Activated T-cell treated with anti-CD3 and anti-CD28 coated beads, Interleukin-2, amount 50 U/mL, for 72 hours (primary cell): ENCODE measurements around the gene ATP8B4. TPM values are rescaled to one million over a fixed set of nuclear protein-coding genes. Genes with fewer than 3 reads are reported as not detected.
"Not testable (repeated sequence)": the region's sequence is repeated elsewhere in the genome, so short reads cannot be mapped to it uniquely, and the experiment has no call there.

Experiments used
- ATAC-seq, 2 donors: fragments of 150-1000 bp; cut with Tn5 transposase; replicated peaks in 1 of 2; 2 replicates each; pipeline ENCODE4 v1.10.0; 2021; ENCODE audit warnings: moderate library complexity in 2 of 2, mild to moderate bottlenecking in 1 of 2
- DNase-seq, 2 donors: peaks; one replicate each; pipeline ENCODE4 v3.0.0; 2021 to 2022; ENCODE audit warnings: mixed read lengths in 1 of 2
- H3K27ac Mint-ChIP-seq: one replicate; pipeline ENCODE4 v1.8.0; 2022; ENCODE audit warnings: mild to moderate bottlenecking, moderate library complexity, mixed read lengths
- H3K27me3 Mint-ChIP-seq: one replicate; pipeline ENCODE4 v1.8.0; 2022; ENCODE audit warnings: low read depth, mixed read lengths
- H3K36me3 Mint-ChIP-seq, 2 donors: one replicate each; pipeline ENCODE4 v1.8.0; 2022; ENCODE audit warnings: mixed read lengths in 2 of 2, mild to moderate bottlenecking in 1 of 2; ENCODE audit not compliant: insufficient read depth in 2 of 2
- H3K4me1 Mint-ChIP-seq: one replicate; pipeline ENCODE4 v1.8.0; 2022; ENCODE audit warnings: low read depth, mixed read lengths
- H3K4me3 Mint-ChIP-seq, 2 donors: one replicate each; pipeline ENCODE4 v1.8.0; 2022; ENCODE audit warnings: mild to moderate bottlenecking in 2 of 2, mixed read lengths in 2 of 2, moderate library complexity in 2 of 2
- H3K9me3 Mint-ChIP-seq, 2 donors: one replicate each; pipeline ENCODE4 v1.8.0; 2022; ENCODE audit warnings: mixed read lengths in 2 of 2
- total RNA-seq, 2 donors: library from RNA; stranded (reverse); gene quantifications; one replicate each; pipeline ENCODE4 v1.2.3, GENCODE V29; 2022

ATP8B4 gene, protein sequence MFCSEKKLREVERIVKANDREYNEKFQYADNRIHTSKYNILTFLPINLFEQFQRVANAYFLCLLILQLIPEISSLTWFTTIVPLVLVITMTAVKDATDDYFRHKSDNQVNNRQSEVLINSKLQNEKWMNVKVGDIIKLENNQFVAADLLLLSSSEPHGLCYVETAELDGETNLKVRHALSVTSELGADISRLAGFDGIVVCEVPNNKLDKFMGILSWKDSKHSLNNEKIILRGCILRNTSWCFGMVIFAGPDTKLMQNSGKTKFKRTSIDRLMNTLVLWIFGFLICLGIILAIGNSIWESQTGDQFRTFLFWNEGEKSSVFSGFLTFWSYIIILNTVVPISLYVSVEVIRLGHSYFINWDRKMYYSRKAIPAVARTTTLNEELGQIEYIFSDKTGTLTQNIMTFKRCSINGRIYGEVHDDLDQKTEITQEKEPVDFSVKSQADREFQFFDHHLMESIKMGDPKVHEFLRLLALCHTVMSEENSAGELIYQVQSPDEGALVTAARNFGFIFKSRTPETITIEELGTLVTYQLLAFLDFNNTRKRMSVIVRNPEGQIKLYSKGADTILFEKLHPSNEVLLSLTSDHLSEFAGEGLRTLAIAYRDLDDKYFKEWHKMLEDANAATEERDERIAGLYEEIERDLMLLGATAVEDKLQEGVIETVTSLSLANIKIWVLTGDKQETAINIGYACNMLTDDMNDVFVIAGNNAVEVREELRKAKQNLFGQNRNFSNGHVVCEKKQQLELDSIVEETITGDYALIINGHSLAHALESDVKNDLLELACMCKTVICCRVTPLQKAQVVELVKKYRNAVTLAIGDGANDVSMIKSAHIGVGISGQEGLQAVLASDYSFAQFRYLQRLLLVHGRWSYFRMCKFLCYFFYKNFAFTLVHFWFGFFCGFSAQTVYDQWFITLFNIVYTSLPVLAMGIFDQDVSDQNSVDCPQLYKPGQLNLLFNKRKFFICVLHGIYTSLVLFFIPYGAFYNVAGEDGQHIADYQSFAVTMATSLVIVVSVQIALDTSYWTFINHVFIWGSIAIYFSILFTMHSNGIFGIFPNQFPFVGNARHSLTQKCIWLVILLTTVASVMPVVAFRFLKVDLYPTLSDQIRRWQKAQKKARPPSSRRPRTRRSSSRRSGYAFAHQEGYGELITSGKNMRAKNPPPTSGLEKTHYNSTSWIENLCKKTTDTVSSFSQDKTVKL
- 10 to 100 TPM; 14.0 to 21.3 TPM for total RNA-seq

DNA sequence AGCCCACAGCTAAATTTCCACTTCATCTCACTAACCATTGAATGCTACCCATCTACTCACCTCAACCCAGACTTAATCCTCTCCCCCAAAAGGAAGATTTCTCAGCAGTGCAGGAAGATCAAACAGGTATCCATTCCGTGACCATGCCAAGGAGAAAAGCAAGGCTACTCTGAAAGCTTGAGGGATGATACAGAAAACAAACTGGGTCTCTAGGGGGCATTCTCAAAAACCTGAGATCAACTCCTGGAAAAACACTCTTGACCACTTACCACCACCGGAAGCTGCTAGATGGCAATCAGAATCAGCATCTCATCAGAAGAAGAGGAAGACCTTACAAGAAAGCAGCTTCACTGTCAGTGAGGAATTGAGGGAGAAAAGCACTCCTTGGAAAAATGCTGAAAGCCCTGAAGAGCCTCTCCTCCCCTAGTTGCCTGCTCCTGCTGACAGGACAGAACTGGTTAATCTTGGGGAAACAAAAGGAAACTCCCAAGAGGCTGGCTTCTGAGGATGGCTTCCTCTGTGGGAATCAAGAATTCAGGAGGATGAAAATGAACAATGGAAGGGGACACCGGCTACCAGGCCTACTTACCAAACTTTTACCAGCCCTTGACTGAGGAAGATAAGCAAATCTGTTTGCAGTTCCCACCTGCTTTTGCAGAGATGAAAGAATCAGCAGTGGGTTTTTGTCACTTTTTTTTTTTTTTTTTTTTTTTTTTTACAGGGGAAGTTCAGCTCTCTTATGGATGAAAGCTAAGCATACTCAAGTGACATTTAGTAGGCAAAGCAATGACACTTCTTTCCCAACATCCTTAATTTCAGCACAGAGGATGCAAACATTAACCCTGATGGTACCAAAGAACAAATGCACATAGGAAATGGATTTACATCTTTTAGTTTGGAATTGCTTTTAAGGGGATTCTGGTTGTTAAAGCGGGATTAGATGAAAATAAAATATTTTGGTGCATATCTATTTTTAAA lies at the start of gene ATP8B4:
Gene ATP8B4, minus strand, starts transcription at position 171 of the 978 bp plus-strand sequence. CDS start 12,267 bp downstream, outside the sequence.
- DNase-seq (peak in 1 of 2 donors; percentile 21), ATAC-seq (peak; percentile 36 to 59)
- Mint-ChIP-seq H3K27me3 (peaks cover 8% of the 10 kb centered on the region), H3K27ac (peak within 1 kb of the TSS; percentile 86), H3K4me1 (peaks cover 26% of the 10 kb centered on the region), H3K9me3 (peaks cover 2 to 7% of the 10 kb centered on the region in 2 donors), H3K36me3 (peaks cover 9 to 11% of the 10 kb centered on the region in 2 donors), H3K4me3 (peak within 1 kb of the TSS; percentile 69 to 81)

DNA sequence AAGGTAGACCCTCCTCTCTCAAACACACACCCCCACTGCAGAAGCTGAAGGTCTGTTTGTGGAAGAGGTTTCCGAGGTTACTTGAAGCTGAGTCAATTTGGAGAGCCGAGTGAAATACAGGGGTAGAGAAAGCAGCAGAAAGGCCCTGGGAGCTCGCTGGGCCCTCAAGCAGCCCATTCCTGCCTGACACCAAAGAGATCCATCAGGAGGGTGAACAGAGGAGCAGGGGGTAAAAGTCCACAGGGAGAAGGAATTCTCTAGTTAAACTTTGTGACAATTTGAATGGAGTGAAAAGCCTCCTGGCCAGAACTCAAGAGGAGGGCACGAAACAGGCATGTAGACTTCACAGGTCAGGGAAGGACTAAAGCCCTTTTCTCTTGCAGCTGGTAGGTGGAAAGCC lies 49.3 kb upstream of the ATP8B4 start:
- DNase-seq (no peak), ATAC-seq (no peak)
- peaks cover 14% of the 10 kb centered on the region for H3K4me1 Mint-ChIP-seq
- peaks cover 2 to 6% of the 10 kb centered on the region in 2 donors for H3K36me3 Mint-ChIP-seq
- H3K27me3 Mint-ChIP-seq, result peaks cover 33% of the 10 kb centered on the region
- H3K9me3 Mint-ChIP-seq, result peaks cover 0 to 3% of the 10 kb centered on the region in 2 donors
- no peak overlapping the region for H3K4me3 Mint-ChIP-seq
- H3K27ac Mint-ChIP-seq, result no peak overlapping the region

DNA sequence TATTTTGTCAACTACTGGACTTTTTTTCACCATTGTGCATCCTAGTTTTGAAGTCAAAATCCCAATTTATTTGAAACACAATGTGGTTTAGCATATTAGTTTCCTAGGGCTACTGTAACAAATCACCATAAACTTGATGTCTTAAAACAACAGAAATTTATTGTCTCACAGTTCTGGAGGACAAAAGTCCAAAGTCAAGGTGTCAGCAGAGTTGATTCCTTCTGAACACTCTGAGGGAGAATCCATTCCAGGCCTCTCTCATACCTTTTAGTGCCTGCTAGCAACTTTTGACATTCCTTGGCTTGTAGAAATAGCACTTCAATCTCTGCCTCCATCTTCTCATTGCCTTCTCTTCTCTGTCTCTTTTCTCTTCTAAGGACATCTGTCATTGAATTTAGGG lies 48.1 kb upstream of the ATP8B4 start:
- Mint-ChIP-seq H3K27ac (no peak overlapping the region), H3K4me1 (peaks cover 14% of the 10 kb centered on the region), H3K9me3 (peaks cover 3 to 5% of the 10 kb centered on the region in 2 donors), H3K36me3 (peaks cover 6 to 10% of the 10 kb centered on the region in 2 donors), H3K27me3 (peaks cover 42% of the 10 kb centered on the region), H3K4me3 (no peak overlapping the region)
- DNase-seq (no peak), ATAC-seq (no peak)

DNA sequence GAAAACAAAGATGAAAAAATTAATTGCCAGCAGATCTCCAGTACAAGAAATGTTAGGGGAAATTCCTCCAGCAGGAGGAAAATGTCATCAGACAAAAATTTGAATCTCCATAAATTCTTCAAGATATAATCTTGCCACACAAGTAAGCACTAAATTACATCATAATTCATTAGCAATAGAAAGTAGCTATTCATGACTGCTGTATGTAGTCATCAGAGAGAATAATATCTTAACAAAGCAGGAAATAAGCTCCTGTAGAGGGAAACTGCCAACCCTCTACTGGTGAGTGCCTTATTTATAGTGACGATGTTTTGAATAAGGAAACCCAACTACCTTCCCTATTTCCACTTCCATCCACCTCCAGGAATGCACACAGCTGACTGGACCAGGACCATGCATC lies 47.2 kb upstream of the ATP8B4 start:
- H3K9me3 Mint-ChIP-seq, result peaks cover 1 to 3% of the 10 kb centered on the region in 2 donors
- no peak for DNase-seq
- no peak overlapping the region for H3K27ac Mint-ChIP-seq
- no peak for ATAC-seq
- peaks cover 4% of the 10 kb centered on the region in 2 donors for H3K36me3 Mint-ChIP-seq
- H3K4me1 Mint-ChIP-seq, result peaks cover 14% of the 10 kb centered on the region
- no peak overlapping the region for H3K4me3 Mint-ChIP-seq
- H3K27me3 Mint-ChIP-seq, result peaks cover 48% of the 10 kb centered on the region

DNA sequence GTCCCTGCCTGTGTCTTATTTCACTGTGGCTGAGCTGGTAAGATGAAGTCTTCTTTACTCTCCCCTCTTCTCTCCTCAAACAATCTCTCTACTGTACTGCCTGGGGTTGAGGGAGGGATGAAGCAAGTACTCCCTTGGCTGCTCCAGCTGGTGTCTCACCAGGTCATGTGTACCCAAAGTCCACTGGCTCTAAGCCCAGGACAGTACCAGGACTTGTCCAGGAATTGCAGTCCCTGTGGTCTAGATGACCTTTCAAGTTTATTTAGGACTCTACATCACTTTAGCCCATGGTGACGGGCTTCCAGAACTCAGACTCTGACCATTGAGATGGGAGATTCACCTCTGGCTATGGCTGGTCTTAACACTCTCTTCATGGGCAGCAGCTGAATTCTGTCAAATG lies 45.4 kb upstream of the ATP8B4 start:
- no peak for ATAC-seq
- peaks cover 1 to 3% of the 10 kb centered on the region in 2 donors for H3K9me3 Mint-ChIP-seq
- no peak overlapping the region for H3K27ac Mint-ChIP-seq
- no peak for DNase-seq
- peaks cover 4% of the 10 kb centered on the region in 2 donors for H3K36me3 Mint-ChIP-seq
- peaks cover 41% of the 10 kb centered on the region for H3K27me3 Mint-ChIP-seq
- H3K4me1 Mint-ChIP-seq, result peaks cover 14% of the 10 kb centered on the region
- H3K4me3 Mint-ChIP-seq, result no peak overlapping the region

DNA sequence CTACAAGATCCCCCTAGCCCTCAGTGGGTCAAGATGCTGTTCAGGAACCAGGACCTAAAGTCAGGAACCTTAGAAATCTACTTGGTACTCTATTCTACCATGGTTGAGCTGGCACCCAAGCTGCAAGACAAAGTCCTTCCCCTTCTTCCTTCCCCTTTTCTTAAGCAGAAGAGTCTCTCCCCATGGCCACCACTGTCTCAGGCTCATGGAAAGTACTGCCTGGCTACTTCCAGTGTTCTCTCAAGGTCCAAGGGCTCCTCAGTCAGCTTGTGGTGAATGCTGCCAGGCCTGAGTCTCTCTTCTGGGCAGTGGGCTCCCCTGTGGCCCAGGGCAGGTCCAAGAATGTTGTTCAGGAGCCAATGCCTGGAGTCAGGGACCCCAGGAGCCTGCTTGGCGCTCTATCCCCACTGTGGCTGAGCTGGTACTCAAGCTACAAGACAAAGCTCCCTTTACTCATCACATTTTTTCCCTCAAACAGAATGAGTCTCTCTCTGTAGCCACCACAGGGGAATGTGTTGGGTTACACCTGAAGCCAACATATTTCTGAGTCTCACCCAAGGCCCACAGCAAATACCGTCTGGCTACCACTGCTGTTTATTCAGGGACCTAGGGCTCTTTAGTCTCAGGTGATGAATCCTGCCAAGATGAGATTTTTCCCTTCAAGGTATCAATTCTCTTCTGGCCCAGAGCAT lies 44.8 kb upstream of the ATP8B4 start:
- Mint-ChIP-seq H3K36me3 (peaks cover 4 to 10% of the 10 kb centered on the region in 2 donors), H3K4me1 (peaks cover 14% of the 10 kb centered on the region), H3K9me3 (peaks cover 3% of the 10 kb centered on the region in 2 donors), H3K4me3 (peak overlapping the region in 1 of 2 donors; percentile 16), H3K27ac (no peak overlapping the region), H3K27me3 (peaks cover 36% of the 10 kb centered on the region)
- DNase-seq (no peak), ATAC-seq (no peak)

DNA sequence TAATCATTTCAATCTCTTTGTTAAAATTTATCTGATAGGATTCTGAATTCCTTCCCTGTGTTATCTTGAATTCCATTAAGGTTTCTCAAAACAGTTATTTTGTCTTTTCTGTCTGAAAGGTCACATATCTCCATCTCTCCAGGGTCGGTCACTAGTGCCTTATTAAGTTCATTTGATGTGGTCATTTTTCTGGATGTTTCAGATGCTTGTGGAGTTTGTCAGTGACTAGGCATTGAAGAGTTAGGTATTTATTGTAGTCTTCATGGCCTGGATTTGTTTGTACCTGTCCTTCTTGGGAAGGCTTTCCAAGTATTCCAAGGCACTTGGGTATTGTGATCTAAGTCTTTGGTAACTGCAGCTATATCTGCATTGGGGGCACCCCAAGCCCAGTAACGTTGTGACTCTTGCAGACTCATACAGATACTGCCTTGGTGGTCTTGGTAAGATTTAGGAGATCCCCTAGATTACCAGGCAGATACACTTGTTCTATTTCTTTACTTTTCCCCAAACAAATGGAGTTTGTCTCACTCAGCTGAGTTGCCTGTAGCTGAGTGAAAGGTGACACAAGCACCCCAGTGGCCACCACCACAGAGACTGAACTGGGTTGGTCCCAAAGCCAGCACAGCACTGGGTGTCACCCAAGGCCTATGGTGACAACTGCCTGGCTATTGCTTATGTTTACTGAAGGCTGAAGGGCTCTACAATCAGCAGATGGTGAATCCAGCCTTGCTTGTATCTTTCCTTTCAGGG lies 44.1 kb upstream of the ATP8B4 start:
- ATAC-seq (peak; percentile 93 to 94), DNase-seq (peak; percentile 26 to 27)
- Mint-ChIP-seq H3K4me3 (no peak overlapping the region), H3K4me1 (peaks cover 14% of the 10 kb centered on the region), H3K9me3 (peaks cover 3% of the 10 kb centered on the region in 2 donors), H3K36me3 (peaks cover 4 to 10% of the 10 kb centered on the region in 2 donors), H3K27me3 (peaks cover 36% of the 10 kb centered on the region), H3K27ac (no peak overlapping the region)

DNA sequence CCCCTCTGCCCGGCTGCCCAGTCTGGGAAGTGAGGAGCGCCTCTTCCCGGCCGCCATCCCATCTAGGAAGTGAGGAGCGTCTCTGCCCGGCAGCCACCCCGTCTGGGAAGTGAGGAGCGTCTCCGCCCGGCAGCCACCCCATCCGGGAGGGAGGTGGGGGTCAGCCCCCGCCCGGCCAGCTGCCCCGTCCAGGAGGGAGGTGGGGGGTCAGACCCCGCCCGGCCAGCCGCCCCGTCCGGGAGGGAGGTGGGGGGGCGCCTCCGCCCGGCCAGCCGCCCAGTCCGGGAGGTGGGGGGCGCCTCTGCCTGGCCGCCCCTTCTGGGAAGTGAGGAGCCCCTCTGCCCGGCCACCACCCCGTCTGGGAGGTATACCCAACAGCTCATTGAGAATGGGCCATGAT lies 39.2 kb upstream of the ATP8B4 start:
- not testable (repeated sequence) for H3K4me3 Mint-ChIP-seq, H3K4me1 Mint-ChIP-seq, H3K9me3 Mint-ChIP-seq, H3K27ac Mint-ChIP-seq, ATAC-seq, DNase-seq
- Mint-ChIP-seq H3K36me3 (peaks cover 4 to 12% of the 10 kb centered on the region in 2 donors), H3K27me3 (peaks cover 22% of the 10 kb centered on the region)

DNA sequence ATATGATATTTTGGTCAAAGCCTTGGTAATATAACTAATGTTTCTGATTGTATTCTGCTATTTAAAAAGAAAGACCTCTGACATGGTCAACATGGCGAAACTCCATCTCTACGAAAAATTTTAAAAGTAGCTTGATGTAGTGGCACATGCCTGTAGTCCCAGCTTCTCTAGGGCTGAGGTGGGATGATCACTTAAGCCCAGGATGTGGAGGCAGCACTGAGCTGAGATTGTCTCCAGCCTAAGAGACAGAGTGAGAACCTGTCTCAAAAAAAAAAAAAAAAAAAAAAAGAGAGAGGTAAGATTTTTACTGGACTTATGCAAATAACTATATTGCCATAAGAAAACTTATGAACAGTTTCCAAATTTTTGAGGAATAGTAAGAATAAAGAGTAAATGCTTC lies 32.4 kb upstream of the ATP8B4 start:
- Mint-ChIP-seq H3K4me3 (no peak overlapping the region), H3K27me3 (no peaks in the 10 kb centered on the region), H3K4me1 (peaks cover 12% of the 10 kb centered on the region), H3K9me3 (no peaks in the 10 kb centered on the region), H3K27ac (no peak overlapping the region), H3K36me3 (no peaks in the 10 kb centered on the region)
- ATAC-seq, result no peak
- no peak for DNase-seq

DNA sequence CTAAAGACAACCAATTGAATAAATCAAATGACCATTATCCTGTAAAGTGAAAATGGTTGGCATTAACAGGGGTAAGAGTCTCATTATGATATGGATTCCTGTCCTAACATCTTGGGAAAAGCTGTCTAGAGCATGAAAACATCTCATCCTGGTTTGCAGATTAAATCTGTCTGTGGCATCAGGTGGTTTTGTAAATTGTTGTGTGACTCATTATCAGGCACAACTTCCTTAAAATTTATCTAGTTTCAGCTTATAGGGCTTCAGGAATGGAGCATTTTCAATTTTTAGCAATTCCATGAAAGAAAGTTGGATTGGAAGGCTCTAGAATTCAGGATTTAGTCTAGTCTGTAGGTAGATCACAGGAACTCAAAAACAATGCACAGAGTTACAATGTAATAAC lies 31.8 kb upstream of the ATP8B4 start:
- no peak for ATAC-seq
- H3K9me3 Mint-ChIP-seq, result no peaks in the 10 kb centered on the region
- no peaks in the 10 kb centered on the region for H3K27me3 Mint-ChIP-seq
- DNase-seq, result no peak
- H3K4me3 Mint-ChIP-seq, result no peak overlapping the region
- no peak overlapping the region for H3K27ac Mint-ChIP-seq
- H3K36me3 Mint-ChIP-seq, result no peaks in the 10 kb centered on the region
- H3K4me1 Mint-ChIP-seq, result peaks cover 14% of the 10 kb centered on the region

DNA sequence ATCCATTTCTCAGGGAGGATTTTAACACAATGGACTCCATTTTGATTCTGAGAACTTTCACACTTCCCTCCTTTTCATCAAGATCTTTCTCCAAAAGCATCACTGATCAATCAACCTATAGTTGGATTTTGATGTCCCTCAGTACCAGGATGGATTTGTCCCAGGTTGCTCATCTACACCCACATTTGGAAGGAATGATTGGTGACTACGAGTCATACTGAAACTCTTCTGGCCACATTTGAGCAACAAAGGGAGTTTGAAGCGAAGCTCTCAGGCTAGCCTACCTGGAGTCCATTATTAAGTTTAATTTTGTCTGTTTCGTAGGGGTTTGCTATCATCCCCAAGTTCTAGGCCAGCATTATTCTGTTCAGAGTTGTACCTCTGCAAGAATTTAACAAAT lies 31.3 kb upstream of the ATP8B4 start:
- ATAC-seq (peak in 1 of 2 donors; percentile 59), DNase-seq (no peak)
- Mint-ChIP-seq H3K27ac (no peak overlapping the region), H3K27me3 (no peaks in the 10 kb centered on the region), H3K4me3 (no peak overlapping the region), H3K9me3 (no peaks in the 10 kb centered on the region), H3K36me3 (no peaks in the 10 kb centered on the region), H3K4me1 (peaks cover 19% of the 10 kb centered on the region)
